Tibial nerve (tissue), 3 donors: ENCODE data around the gene MECP2.

Source experiments
- POLR2A ChIP-seq, 2 donors: fragments of 450-650 bp; IDR thresholded peaks; one replicate each; pipeline ENCODE4 v1.6.1; 2017; ENCODE audit warnings: antibody characterized with exemption in 2 of 2, mild to moderate bottlenecking in 2 of 2, moderate library complexity in 2 of 2
- TF ChIP-seq, protein P1 (sequence below), 5 experiments: fragments of 200-600 bp in 3 of 5; fragments of 450-650 bp in 2 of 5; sonication (generic) in 3 of 5; IDR thresholded peaks; one replicate each; pipeline ENCODE4 v1.5.1; 2016 to 2019; ENCODE audit warnings: antibody characterized with exemption in 5 of 5, mild to moderate bottlenecking in 3 of 5, moderate library complexity in 2 of 5

GRCh38 chrX:154132366-154132765 lies 34.8 kb upstream of the MECP2 start:
- TF ChIP-seq, protein P1, sequence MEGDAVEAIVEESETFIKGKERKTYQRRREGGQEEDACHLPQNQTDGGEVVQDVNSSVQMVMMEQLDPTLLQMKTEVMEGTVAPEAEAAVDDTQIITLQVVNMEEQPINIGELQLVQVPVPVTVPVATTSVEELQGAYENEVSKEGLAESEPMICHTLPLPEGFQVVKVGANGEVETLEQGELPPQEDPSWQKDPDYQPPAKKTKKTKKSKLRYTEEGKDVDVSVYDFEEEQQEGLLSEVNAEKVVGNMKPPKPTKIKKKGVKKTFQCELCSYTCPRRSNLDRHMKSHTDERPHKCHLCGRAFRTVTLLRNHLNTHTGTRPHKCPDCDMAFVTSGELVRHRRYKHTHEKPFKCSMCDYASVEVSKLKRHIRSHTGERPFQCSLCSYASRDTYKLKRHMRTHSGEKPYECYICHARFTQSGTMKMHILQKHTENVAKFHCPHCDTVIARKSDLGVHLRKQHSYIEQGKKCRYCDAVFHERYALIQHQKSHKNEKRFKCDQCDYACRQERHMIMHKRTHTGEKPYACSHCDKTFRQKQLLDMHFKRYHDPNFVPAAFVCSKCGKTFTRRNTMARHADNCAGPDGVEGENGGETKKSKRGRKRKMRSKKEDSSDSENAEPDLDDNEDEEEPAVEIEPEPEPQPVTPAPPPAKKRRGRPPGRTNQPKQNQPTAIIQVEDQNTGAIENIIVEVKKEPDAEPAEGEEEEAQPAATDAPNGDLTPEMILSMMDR (IDR thresholded peaks at IDR 0.05): no peak
- no peak for TF ChIP-seq POLR2A (IDR thresholded peaks at IDR 0.05)
